GM19351 (cell line): ENCODE results near the gene SLC2A2.

Experiments used
- ATAC-seq: cut with Tn5 transposase; IDR thresholded peaks from one replicate; pipeline ENCODE4 v1.9.1; 2021; ENCODE audit warnings: mild to moderate bottlenecking, moderate library complexity; ENCODE audit not compliant: unreplicated experiment

Gene SLC2A2

DNA sequence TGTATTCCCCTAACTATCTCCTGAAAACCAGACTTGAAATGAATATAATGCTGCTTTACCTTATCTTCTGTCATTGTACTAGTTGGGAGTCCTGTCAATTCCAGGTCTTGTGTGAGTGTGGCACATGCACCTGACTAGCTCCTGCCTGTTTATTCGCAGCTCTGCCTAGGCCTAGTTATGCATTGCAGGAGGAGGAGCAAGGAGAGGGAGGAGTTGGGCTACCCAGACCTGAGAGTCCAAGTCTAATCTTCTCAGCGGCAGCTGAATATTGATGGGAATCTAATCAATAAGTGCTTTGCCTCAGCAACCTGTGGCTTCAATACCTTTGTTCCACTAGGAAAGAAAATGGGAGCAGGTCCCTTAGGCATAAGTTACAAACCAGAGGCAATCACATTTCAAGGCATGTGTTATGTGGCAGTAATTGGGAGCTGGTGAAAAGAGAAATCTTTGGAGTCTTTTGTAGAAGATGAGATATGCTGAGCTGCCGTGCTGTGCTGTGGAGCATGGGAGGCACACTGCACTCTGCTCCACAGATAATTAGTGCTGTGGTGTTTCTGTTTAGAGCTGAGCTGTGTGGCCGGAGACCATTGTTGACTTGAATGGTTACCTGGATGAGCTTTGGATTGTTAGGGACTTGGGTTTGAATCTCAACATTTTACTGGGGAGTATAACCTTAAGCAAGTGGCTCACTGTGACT, at the start of gene SLC2A2:
SLC2A2 (minus strand) TSS at position 124 of the 697 bp plus-strand sequence; CDS start at position 74, 50 bp downstream.
- ATAC-seq, result no peak

DNA sequence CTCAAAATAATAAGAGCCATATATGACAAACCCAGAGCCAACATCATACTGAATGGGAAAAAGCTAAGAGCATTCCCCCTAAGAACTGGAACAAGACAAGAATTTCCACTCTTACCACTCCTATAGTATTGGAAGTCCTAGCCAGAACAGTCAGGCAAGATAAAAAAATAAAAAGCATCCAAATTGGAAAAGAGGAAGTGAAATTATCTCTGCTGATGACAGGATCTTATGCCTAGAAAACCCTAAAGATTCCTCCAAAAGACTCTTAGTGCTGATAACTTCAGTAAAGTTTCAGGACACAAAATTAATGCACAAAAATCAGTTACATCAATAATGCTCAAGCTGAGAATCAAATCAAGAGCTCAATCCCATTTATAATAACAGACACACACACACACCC, 45.9 kb upstream of the SLC2A2 start:
- no peak for ATAC-seq

DNA sequence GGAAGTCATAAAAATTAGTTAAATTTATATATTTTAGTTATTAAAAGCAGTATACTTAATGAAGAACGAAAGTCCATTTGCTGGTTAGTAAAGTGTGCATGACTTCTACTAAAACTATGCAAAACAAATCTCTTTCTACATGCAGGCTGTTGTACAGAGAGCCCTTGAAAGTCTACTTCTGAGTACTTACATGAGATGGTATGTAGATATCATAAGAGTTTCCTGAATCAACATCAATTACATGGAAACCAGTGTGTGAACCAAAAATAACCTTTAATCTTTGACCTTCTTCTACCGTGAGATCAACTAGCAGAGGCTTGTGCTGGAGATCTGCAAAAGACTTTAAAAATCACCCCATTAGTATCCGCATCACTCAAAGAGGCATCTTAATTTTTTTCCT, 42.1 kb upstream of the SLC2A2 start:
- ATAC-seq, result no peak

DNA sequence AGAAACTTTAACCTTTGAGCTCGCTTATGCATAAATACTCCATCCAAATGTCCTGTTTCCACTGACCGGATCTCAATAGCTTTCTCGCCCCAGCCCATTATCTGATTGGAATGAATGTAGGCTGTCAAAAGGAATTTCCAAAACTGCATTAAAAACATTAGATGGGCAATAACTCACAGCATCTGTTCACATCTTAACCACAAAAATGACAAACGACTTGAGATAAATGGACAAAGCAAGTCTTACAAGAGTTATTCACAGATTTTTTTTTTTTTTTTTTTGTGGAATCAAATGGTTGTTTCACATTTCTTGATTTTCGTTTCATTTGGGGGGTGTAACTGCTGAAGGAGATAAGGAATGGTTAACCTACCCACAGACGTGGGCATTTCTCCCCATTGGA, 39.7 kb upstream of the SLC2A2 start:
- no peak for ATAC-seq

DNA sequence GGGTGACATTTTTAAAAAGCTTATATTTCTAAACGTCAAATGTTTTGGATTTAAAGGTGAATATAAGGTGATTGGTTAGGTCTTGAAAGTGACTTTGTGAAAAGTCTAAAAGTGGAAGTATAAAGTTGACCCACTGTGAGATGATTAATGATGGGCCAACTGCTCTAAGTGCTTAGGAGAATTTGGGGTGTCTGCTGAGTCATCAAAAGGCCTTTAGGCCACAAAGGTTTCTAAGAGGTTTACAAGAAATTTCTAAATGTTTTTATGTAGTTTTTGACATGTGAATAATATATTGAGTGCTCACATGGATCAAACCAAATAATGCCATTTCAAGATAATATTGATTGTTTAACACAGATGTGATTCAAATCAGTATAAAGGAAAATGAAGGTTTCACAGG, 39.2 kb upstream of the SLC2A2 start:
- no peak for ATAC-seq

DNA sequence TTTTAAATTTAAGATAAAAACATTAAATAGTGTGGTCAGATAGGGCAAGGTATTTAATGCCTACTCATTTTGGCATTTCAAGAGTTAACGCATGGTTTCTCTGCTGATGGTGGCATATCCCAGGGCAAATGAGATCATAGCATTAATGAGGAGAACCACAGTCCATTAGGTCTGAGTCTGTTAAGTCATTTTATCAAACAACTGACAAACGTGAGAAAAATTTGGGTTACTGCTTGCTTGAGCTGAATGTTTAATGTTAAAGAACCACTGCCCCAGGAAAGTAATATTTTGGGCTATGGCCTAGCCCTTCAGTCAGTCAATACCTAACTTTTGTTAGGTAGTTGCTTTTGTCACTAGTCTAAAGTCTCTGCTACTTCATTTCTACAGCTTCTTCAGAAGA, 37.9 kb upstream of the SLC2A2 start:
- no peak for ATAC-seq

DNA sequence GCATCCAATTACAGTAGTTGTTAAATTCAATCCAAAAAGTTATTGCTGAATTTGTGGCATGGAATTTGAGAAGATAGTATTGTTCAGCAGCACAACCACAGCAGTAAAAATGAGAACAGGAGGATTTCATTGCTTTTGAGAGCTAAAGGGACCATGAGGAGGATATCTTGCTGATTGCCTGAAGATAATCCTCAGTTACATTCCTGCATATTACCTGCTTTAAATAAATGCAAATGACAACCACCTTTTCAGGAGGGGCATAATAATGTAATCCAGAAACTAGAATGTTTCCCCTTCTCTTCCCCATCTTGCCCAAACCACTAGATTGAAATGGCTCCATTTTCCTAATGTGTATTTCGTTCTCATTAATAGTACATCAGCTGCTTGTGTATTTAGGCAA, 35.2 kb upstream of the SLC2A2 start:
- ATAC-seq, result no peak

DNA sequence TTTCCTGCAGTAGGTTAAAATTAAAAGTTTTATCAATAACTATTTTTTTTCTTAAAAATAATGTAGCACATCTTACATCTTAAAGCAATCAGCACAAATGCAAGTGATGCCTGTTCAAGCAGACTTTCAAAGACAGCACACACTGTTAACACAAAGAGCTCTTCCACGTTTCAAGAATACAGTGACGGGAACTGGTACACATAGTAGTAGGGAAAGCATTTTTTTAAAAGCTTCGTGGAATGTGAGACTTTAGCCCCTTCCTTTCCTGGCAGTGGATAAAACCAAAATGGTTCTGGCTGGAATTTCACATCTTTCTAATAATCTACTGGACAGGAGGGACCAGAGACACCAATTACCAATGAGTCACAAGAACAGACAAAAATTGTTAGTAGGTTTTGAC, 33.5 kb upstream of the SLC2A2 start:
- ATAC-seq, result no peak

DNA sequence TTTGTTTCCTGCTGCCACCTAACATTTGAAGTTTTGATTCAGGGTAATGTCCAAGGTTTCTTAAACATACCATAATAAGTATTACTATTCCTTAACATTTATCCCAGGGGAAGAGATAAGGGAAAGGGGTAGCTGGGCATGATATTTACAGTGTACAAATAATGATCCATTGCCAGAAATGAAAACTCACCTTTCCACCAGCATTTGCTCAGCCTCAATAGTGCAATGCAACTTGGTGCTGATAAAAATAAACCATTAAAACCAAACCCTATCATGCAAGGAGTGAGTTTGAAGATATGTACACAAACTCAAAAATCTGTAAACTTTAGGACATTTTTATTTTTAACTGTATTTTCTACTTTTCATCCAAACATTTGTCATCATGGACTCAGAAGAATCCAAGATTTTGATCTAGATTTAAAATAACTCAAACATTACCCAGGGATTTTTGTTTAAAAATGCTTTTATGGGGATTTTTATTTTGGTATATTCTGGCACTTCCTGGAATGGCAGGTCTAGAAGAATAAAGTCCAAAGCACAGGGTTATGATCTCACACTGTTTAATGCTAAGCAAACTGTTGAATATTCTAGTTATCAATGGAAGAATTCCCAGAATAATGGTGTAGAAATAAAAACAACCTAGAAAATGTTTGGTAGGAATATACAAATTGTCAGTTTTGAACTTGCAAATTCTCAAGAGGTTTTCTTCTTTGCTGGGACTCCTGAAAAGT, 32.5 kb upstream of the SLC2A2 start:
- no peak for ATAC-seq

DNA sequence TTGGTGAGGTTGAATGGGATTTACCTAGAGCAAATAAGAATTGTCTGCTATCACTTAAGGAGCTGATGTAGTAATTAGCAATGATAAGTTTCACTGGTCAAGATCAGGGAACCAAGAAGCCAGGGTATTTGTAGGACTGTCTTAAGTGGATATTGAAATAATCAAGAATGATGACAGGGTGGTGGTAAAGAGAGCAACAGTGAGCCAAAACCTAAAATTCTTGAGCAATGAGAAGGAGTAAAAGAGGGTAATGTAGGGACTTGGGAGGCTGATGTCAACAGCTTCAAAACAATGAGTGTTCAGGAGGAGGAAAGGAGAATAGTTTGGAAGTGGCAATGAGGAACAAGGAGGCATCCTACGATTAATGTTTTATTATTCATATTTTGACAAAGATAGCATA, 31.5 kb upstream of the SLC2A2 start:
- ATAC-seq, result no peak

DNA sequence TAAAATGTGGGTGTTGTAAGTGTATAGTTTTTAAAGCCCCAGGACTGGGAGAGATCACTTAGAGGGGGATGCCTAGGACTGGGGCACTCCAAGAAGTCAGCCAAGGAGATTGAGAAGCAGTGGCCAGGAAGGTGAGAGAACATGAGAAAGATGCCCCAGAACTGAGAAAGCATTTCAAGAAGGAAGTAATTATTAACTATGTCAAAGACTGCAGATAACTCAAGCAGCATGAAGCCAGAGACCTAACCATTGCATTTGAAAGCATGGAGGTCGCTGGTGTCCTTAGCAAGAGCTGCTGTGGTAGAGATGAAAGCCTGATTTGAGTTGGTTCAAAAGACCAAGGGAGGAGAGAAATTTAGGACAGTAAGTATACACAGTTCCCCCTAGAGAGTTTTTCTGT, 30.6 kb upstream of the SLC2A2 start:
- ATAC-seq, result no peak

DNA sequence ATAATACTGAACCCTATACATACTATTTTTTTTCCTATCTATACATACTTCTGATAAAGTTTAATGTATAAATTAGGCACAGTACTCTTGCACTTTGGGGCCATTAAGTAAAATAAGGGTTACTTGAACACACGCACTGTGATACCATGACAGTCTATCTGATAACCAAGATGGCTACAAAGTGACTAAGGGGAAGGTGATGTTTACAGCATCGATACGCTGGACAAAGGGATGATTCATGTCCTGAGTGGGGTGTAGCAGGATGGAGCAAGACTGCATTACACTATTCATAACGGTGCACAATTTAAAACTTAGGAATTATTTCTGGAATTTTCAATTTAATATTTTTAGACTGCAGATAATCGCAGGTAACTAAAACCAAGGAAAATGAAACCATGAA, 30.0 kb upstream of the SLC2A2 start:
- no peak for ATAC-seq

DNA sequence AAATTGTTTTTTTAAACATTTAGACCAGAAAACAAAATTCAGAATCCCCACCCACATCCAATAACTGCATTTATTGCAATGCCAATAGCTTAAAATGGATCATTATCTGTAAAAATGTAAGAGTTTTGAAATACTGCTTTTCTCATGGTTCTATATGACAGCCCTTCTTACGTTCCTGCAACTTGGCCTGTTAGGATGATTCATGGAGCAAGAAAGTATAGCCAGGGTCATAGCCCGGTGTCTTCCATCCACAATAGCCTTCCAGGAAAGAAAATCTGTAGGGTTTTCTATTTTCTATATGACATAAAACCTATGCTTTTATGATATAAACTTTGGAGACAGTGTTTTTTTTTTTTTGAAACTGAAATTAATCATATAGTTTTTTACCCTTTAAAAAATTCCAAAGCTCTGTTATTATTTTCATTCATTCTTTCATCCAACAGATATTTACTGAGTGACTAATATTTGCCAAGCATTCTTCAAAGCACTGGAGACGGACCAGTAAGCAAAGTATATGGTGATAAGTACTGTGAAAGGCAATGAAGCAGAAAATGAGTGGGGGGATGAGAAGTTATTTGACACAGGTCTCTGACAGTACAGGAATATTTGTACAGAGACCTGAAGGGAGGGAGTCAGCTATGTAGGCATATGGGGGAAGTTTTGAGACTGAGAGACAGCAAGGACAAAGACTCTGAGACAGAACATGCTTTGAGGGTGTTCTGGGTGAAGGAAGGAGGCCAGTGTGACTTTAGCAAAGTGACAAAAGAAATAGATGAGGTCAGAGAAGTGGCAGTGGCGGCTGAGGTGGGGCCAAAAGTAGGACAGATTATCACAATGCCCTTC, 29.0 kb upstream of the SLC2A2 start:
- ATAC-seq, result no peak

DNA sequence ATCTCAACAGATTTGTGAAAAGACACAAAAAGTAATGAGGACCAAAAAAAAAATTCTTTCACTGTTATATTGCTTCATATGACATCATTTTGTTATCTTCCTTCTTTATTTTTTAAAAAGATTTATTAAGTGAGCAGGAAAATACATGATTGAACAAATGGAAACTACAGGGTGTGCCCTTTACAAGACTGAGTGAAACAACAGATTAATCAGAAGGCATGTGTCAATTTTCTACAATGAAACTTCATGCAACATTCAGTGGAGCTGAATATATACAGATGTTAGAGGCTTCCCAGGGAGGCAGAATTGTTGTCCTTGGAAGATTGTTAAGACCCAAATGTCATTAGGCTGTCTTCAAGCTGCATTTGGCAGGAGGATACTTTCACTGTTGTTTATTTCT, 28.4 kb upstream of the SLC2A2 start:
- no peak for ATAC-seq

DNA sequence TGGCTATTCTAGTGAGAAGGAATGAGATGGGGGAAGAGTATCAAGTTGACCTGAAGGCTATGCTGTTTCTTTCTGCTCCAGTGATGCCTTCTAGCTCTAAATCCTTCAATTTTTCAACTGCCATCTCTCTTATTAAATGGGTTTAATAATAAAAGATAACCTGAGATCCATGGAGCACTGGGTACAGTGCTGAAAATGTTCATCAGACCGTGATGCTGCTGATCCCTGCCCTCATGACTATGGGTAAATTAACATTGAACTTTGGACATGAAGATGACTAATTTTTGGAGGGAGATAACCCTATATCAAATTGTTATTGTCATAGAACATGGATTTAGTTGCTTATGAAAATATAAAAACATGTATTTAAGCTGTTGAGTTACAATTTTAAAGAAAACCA, 27.7 kb upstream of the SLC2A2 start:
- no peak for ATAC-seq

DNA sequence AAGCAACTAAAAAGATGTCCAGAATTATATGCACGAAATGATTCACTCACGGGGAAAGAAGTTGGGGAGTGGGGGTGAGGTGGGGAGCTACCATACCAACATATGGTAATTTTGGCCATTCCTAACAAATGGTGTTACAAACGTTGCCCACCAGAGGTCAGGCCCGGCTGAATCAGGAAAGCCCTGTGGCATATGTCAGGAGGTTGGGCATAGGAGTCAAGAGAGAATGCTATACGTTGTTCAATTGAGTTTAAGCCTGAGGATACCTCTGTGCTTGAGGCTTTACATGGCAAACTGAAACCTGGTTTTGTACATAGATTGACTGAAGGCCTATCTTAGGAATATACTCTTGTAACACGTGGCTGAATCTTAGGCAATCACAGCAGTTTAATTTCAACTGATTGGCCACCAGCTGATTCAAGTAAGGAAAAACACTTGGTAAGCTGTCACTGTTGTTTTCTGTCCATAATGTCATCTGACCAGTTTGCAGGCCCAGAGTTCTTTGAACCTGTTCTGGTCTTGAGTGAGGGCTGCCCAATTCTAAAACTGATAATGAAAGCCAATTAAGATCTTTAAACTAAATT, 23.4 kb upstream of the SLC2A2 start:
- peak; percentile 88 for ATAC-seq

DNA sequence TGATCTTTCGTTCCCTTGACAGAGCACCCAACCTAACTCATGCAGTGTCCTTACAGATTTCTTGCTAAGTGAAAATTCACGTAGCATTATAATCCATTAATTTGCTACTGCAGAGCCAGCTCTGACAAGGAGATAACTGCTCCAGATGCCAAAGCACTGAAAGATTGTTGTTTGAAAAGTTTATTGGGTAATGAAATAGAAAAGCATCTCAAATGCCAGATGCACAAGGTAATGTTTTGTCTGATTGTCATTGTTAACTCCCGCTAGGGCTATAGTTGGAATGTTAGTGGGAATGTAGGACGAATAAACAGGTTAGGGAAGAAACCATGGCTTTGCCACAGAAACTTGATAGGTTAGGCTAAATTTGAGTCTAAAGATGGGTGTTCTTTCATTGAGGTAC, 20.2 kb upstream of the SLC2A2 start:
- ATAC-seq, result no peak

DNA sequence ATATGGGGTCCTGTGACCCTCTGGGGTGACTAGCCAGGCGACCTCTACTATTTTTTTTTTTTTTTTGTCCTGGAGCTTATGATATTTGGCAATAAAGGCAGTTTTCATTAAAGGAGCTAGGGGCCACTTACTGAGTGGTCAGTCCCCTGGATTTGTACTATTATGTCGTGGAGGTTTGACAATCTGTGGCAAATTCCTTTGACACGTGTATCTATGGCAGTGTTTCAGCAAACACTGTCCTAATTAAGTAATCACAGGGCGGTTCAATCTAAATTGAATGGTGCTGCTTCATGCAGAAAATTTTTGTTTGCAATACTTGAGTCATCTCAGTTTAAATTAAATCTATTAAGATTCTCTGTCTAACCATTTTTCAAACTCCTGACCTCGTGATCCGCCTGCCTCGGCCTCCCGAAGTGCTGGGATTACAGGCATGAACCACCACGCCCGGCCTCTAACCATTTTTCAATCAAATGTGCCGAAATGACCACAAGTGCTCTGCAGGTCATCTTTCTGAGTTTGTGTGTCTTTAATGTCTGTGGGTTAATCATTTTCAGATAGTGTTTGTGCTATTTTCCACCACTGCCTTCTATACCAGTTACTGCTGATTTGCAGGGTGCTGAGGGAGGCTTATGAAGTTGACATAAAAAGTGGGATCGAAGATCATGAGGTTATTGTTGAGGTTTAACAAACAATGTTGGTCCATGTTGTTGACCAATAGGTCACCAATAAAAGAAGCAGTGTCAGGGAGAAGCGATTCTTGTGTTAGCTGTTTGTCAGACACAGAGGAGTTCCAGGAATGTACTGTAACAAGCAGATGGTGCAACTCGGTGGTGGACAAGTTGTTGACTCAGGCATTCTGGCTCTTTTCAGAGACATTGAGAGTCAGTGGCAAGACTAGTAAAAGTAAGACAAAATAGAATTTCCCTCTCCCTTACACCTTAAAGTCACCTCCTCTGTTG, 18.6 kb upstream of the SLC2A2 start:
- no peak for ATAC-seq

DNA sequence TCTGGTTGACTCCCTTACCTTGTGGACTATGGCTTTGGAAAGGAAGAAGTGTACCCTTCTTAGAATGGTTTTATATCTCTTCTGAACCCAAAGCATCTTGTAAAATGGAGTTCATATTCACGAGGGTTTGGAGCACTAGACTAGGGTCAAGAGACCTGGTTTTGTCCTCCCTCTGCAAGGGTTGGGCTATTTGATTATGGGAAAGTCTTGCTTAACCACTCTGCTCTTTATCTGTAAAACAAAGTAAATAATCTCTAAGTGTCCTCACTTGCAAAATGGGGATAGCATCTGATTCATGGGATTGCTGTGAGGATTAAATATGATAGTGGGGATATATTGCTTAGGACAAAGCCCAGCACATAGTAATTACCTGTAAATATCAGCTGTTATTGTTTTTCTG, 17.9 kb upstream of the SLC2A2 start:
- no peak for ATAC-seq

DNA sequence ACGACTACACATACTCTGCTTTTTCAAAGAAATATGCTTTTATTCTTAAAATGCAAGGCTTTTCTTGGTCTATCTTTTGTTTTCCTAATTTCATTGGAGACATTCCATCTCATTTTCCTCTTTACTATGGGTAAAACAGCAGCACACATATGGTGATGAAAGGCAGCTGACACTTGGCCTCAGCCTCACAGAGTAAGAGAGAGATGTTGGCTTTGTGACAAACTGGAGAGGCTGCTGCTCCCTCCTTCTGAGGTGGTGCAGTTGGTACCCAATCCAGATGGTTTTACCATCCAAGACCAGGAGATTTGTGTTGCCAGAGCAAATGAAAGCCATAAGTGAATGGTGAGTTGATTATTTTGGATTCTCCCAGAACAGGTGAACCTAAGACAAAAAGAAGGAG, 13.2 kb upstream of the SLC2A2 start:
- ATAC-seq, result no peak
